Tibial artery (tissue), 4 donors: ENCODE data around the gene S100A11.

Experiments used
- DNase-seq, 2 donors: peaks; one replicate each; pipeline ENCODE4 v3.0.0-alpha.2; 2019
- H3K27ac ChIP-seq, 2 donors: fragments of 200-600 bp; sonication (generic) in 1 of 2; 1 replicate in 1 of 2; 2 replicates in 1 of 2; pipeline ENCODE4 v1.5.1; 2018 to 2019; ENCODE audit warnings: mild to moderate bottlenecking in 1 of 2
- H3K27me3 ChIP-seq, 2 donors: fragments of 200-600 bp; sonication (generic) in 1 of 2; one replicate each; pipeline versions ENCODE4 v1.5.1 to v1.6.0; 2016 to 2019
- H3K36me3 ChIP-seq, 3 donors: fragments of 200-600 bp; sonication (generic) in 2 of 3; one replicate each; pipeline ENCODE4 v1.5.1; 2016 to 2019; ENCODE audit warnings: mild to moderate bottlenecking in 2 of 3
- H3K4me1 ChIP-seq, 4 donors: fragments of 200-600 bp; sonication (generic) in 2 of 4; 1 replicate in 3 of 4; 2 replicates in 1 of 4; pipeline ENCODE4 v1.5.1; 2016 to 2019
- H3K4me3 ChIP-seq, 2 donors: fragments of 200-600 bp; sonication (generic) in 1 of 2; 1 replicate in 1 of 2; 2 replicates in 1 of 2; pipeline ENCODE4 v1.5.1; 2018 to 2019; ENCODE audit warnings: mild to moderate bottlenecking in 2 of 2
- H3K9me3 ChIP-seq, 3 donors: fragments of 200-600 bp; sonication (generic) in 1 of 3; one replicate each; pipeline ENCODE4 v1.5.1; 2016 to 2019
- CTCF ChIP-seq, 2 experiments: fragments of 200-600 bp in 1 of 2; fragments of 450-650 bp in 1 of 2; IDR thresholded peaks; one replicate each; pipeline ENCODE4 v1.5.1; 2017 to 2019; ENCODE audit warnings: antibody characterized with exemption in 2 of 2, mild to moderate bottlenecking in 1 of 2, moderate library complexity in 1 of 2
- intact Hi-C: fragments of 100-400 bp; cut with DNase I; formaldehyde crosslinking; loops from one replicate; pipeline ENCODE4 v1.15.0; 2023; ENCODE audit warnings: low total_unique reads

S100A11 gene

GRCh38 chr1:152029144-152029928 lies 7.5 kb downstream of the S100A11 start:
- DNase-seq, result no peak
- intact Hi-C loops, result no loop called here
- peaks cover 31 to 35% (median 31%) of the 10 kb centered on the region in 3 donors for H3K36me3 ChIP-seq
- TF ChIP-seq CTCF (IDR thresholded peaks at IDR 0.05), result no peak
- H3K27me3 ChIP-seq, result no peaks in the 10 kb centered on the region
- H3K9me3 ChIP-seq, result no peaks in the 10 kb centered on the region
- H3K4me3 ChIP-seq, result no peak overlapping the region
- peaks cover 0 to 9% (median 5%) of the 10 kb centered on the region in 4 donors for H3K4me1 ChIP-seq
- H3K27ac ChIP-seq, result no peak overlapping the region

- Histone ChIP-seq H3K4me3 (no peak overlapping the region), H3K9me3 (no peaks in the 10 kb centered on the region), H3K4me1 (no peaks in the 10 kb centered on the region), H3K27me3 (peaks cover 0 to 3% of the 10 kb centered on the region in 2 donors), H3K27ac (no peak overlapping the region), H3K36me3 (peaks cover 12 to 14% (median 13%) of the 10 kb centered on the region in 3 donors)
- no peak for TF ChIP-seq CTCF (IDR thresholded peaks at IDR 0.05)
- no peak for DNase-seq
- intact Hi-C loops, result no loop called here
Measured at GRCh38 chr1:152026895-152027294, 9.9 kb downstream of the S100A11 start.

GRCh38 chr1:152024223-152024622 lies 12.6 kb downstream of the S100A11 start:
- Histone ChIP-seq H3K27me3 (peaks cover 0 to 3% of the 10 kb centered on the region in 2 donors), H3K4me1 (no peaks in the 10 kb centered on the region), H3K36me3 (no peaks in the 10 kb centered on the region), H3K9me3 (no peaks in the 10 kb centered on the region), H3K27ac (no peak overlapping the region), H3K4me3 (no peak overlapping the region)
- DNase-seq, result no peak
- intact Hi-C loops, result no loop called here
- no peak for TF ChIP-seq CTCF (IDR thresholded peaks at IDR 0.05)

GRCh38 chr1:152023221-152023620 lies 13.6 kb downstream of the S100A11 start:
- H3K4me1 ChIP-seq, result no peaks in the 10 kb centered on the region
- no peaks in the 10 kb centered on the region for H3K36me3 ChIP-seq
- DNase-seq, result no peak
- H3K27me3 ChIP-seq, result peaks cover 0 to 3% of the 10 kb centered on the region in 2 donors
- TF ChIP-seq CTCF (IDR thresholded peaks at IDR 0.05), result no peak
- no peak overlapping the region for H3K27ac ChIP-seq
- intact Hi-C loops, result no loop called here
- no peaks in the 10 kb centered on the region for H3K9me3 ChIP-seq
- no peak overlapping the region for H3K4me3 ChIP-seq

- Histone ChIP-seq H3K4me1 (no peaks in the 10 kb centered on the region), H3K4me3 (no peak overlapping the region), H3K27me3 (peaks cover 0 to 3% of the 10 kb centered on the region in 2 donors), H3K9me3 (no peaks in the 10 kb centered on the region), H3K27ac (no peak overlapping the region), H3K36me3 (no peaks in the 10 kb centered on the region)
- no peak for DNase-seq
- no peak for TF ChIP-seq CTCF (IDR thresholded peaks at IDR 0.05)
- intact Hi-C loops, result no loop called here
Measured at GRCh38 chr1:152022474-152022873, 14.3 kb downstream of the S100A11 start.
